Naive thymus-derived CD4-positive, alpha-beta T cell (primary cell): Measurements from ENCODE around the gene SYT8. TPM values are rescaled to one million over a fixed set of nuclear protein-coding genes. Genes with fewer than 3 reads are reported as not detected.
"Not testable (repeated sequence)": the region's sequence is repeated elsewhere in the genome, so short reads cannot be mapped to it uniquely, and the experiment has no call there.

Experiments used
- ATAC-seq: fragments of 150-1000 bp; cut with Tn5 transposase; 2 replicates; pipeline ENCODE4 v1.10.0; 2021; ENCODE audit warnings: mild to moderate bottlenecking, moderate library complexity
- CTCF ChIA-PET: fragments of 350-600 bp; sonication (Branson Sonifier 250); formaldehyde crosslinking; loops from one replicate; lab custom pipeline; 2021; ENCODE audit warnings: antibody characterized with exemption; lab: Charles Lee
- POLR2A ChIA-PET: fragments of 350-600 bp; sonication (Branson Sonifier 250); formaldehyde crosslinking; loops from one replicate; lab custom pipeline; 2021; ENCODE audit warnings: antibody characterized with exemption, inconsistent platforms; lab: Charles Lee
- DNase-seq, 9 donors: peaks; one replicate each; pipeline versions ENCODE4 v3.0.0 to v3.0.0-alpha.2; 2020 to 2022; ENCODE audit warnings: mixed read lengths in 1 of 9
- H3K27ac ChIP-seq: one replicate; pipeline ENCODE4 v1.7.0; 2013; ENCODE audit warnings: mild to moderate bottlenecking, low read depth, low read length, moderate library complexity
- H3K27me3 ChIP-seq, 2 donors: one replicate each; pipeline ENCODE4 v1.7.0; 2013; ENCODE audit warnings: low read length in 2 of 2, mild to moderate bottlenecking in 2 of 2, moderate library complexity in 2 of 2; ENCODE audit not compliant: control insufficient read depth in 2 of 2, insufficient read depth in 2 of 2
- H3K36me3 ChIP-seq, 3 experiments: 1 replicate in 2 of 3; 2 replicates in 1 of 3; pipeline ENCODE4 v1.7.0; 2013; ENCODE audit warnings: low read length in 3 of 3, mild to moderate bottlenecking in 3 of 3, moderate library complexity in 1 of 3; ENCODE audit not compliant: insufficient read depth in 3 of 3, control insufficient read depth in 2 of 3
- H3K4me1 ChIP-seq, 2 donors: one replicate each; pipeline ENCODE4 v1.7.0; 2013; ENCODE audit warnings: low read length in 2 of 2, mild to moderate bottlenecking in 2 of 2, moderate library complexity in 1 of 2; ENCODE audit not compliant: control insufficient read depth in 2 of 2, insufficient read depth in 2 of 2
- H3K4me3 ChIP-seq: 2 replicates; pipeline ENCODE4 v1.7.0; 2013; ENCODE audit warnings: mild to moderate bottlenecking, low read length
- H3K9me3 ChIP-seq, 3 experiments: 1 replicate in 2 of 3; 2 replicates in 1 of 3; pipeline ENCODE4 v1.7.0; 2013; ENCODE audit warnings: low read length in 3 of 3; ENCODE audit not compliant: control insufficient read depth in 2 of 3
- H3K27ac Mint-ChIP-seq, 9 donors: one replicate each; pipeline ENCODE4 v1.8.0; 2020 to 2022; ENCODE audit warnings: mixed read lengths in 9 of 9, mild to moderate bottlenecking in 8 of 9, moderate library complexity in 5 of 9, inconsistent platforms in 2 of 9
- H3K27me3 Mint-ChIP-seq, 5 donors: one replicate each; pipeline ENCODE4 v1.8.0; 2021 to 2022; ENCODE audit warnings: mixed read lengths in 5 of 5, mild to moderate bottlenecking in 1 of 5
- H3K36me3 Mint-ChIP-seq, 5 donors: one replicate each; pipeline ENCODE4 v1.8.0; 2020 to 2022; ENCODE audit warnings: mixed read lengths in 5 of 5, mild to moderate bottlenecking in 3 of 5, inconsistent platforms in 1 of 5
- H3K4me1 Mint-ChIP-seq, 7 donors: one replicate each; pipeline ENCODE4 v1.8.0; 2020 to 2022; ENCODE audit warnings: mixed read lengths in 7 of 7, mild to moderate bottlenecking in 3 of 7, inconsistent platforms in 1 of 7
- H3K4me3 Mint-ChIP-seq, 10 donors: one replicate each; pipeline ENCODE4 v1.8.0; 2020 to 2022; ENCODE audit warnings: mild to moderate bottlenecking in 10 of 10, mixed read lengths in 10 of 10, moderate library complexity in 6 of 10, inconsistent platforms in 2 of 10
- H3K9me3 Mint-ChIP-seq, 11 donors: one replicate each; pipeline ENCODE4 v1.8.0; 2020 to 2022; ENCODE audit warnings: mixed read lengths in 11 of 11, mild to moderate bottlenecking in 4 of 11, inconsistent platforms in 1 of 11, moderate library complexity in 1 of 11
- intact Hi-C, 2 donors: fragments of 100-400 bp; cut with micrococcal nuclease; formaldehyde crosslinking; loops; one replicate each; pipeline ENCODE4 v1.15.1; 2023
- polyA plus RNA-seq, 2 donors: library from polyadenylated mRNA; unstranded; fragments of 300-500 nt; fragmentation: Illumina TruSeq; gene quantifications; one replicate each; pipeline ENCODE4 v1.2.3, GENCODE V29; 2021
- total RNA-seq, 6 experiments: library from RNA in 5 of 6; stranded (reverse) in 5 of 6; gene quantifications; 1 replicate in 5 of 6; 2 replicates in 1 of 6; pipeline ENCODE4 v1.2.3 and lab custom pipeline; 2021 to 2026

The SYT8 gene
- total and polyA plus RNA-seq, 7 experiments from 2014 or later: not detected

DNA sequence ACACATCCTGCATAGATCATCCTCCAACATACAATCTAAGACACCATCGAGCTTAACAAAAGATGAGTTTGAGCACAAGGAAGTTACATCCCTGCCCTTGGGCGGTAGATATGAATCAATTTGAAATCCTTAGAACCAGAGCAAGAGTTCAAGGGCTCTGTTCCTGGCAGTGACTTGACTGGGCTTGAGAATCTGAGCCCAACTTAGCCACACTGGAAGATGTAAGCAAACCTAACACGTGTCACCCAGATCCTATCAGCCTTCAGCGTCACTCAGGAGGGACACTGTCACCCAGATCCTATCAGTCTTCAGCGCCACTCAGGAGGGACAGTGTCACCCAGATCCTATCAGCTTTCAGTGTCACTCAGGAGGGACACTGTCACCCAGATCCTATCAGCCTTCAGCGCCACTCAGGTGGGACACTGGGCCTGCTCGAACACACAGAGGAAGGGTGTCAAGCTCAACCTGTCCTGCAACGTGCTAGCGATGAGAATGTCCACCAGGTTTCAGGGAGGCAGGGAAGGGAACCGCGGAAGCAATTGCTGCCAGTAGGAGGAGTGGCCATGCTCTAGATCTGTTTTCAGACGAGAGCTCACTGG, 38.3 kb upstream of the SYT8 start:
- no peaks in the 10 kb centered on the region for H3K9me3 ChIP-seq
- peaks cover 0 to 32% (median 14%) of the 10 kb centered on the region in 5 donors for H3K27me3 Mint-ChIP-seq
- no peaks in the 10 kb centered on the region for H3K4me1 ChIP-seq
- ATAC-seq: no peak
- ChIA-PET POLR2A (no interaction called here), CTCF (no interaction called here)
- H3K4me1 Mint-ChIP-seq: peaks cover 0 to 11% (median 5%) of the 10 kb centered on the region in 7 donors
- peaks cover 0 to 22% (median 5%) of the 10 kb centered on the region in 11 donors for H3K9me3 Mint-ChIP-seq
- H3K27ac Mint-ChIP-seq: no peak overlapping the region
- H3K4me3 Mint-ChIP-seq: no peak overlapping the region
- no peak overlapping the region for H3K27ac ChIP-seq
- no peaks in the 10 kb centered on the region for H3K27me3 ChIP-seq
- intact Hi-C loops: no loop called here
- no peak overlapping the region for H3K4me3 ChIP-seq
- H3K36me3 ChIP-seq: no peaks in the 10 kb centered on the region
- peaks cover 0 to 3% (median 0%) of the 10 kb centered on the region in 5 donors for H3K36me3 Mint-ChIP-seq
- no peak for DNase-seq

DNA sequence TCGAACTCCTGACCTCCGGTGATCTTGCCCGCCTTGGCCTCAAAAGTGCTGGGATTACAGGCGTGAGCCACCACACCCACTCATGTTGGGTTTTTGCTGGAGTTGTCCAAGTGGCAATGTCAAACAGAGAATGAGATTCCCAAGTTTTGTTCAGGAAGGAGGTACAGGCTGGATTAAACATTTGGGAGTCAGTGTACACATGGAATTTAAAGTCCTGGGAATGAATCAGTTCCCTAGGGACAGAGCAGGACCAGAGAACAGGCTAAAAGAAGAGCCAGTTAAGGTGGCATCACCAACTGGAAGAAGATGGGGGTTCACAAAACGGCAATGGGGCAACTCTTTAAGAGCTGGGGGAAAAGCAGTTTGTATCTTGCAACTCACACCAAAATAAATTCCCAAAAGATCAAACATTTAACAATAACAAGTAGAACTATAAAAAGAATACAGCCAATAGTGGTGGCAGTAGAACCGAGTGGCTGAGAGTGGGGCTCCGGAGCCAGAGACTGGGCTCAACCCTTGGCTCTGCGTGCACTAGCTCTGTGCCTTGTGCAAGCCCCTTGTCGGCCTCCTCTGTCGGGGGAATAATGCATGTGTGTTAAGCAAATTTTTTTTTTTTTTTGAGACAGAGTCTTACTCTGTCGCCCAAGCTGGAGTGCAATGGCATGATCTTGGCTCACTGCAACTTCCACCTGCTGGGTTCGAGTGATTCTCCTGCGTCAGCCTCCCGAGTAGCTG, 37.2 kb upstream of the SYT8 start:
- H3K9me3 ChIP-seq: no peaks in the 10 kb centered on the region
- Mint-ChIP-seq H3K27me3 (peaks cover 0 to 23% (median 14%) of the 10 kb centered on the region in 5 donors), H3K27ac (no peak overlapping the region), H3K4me3 (no peak overlapping the region), H3K36me3 (peaks cover 0 to under 1% (median 0%) of the 10 kb centered on the region in 5 donors), H3K9me3 (peaks cover 0 to 19% (median 3%) of the 10 kb centered on the region in 11 donors), H3K4me1 (peaks cover 0 to 7% (median 3%) of the 10 kb centered on the region in 7 donors)
- ChIA-PET CTCF (interaction anchor here (0.8 kb wide), 1 partner anchor 17 kb away, joined by 4 read pairs; no protein-coding TSS in a partner anchor), POLR2A (no interaction called here)
- intact Hi-C loops: no loop called here
- H3K27ac ChIP-seq: no peak overlapping the region
- ATAC-seq (no peak), DNase-seq (no peak)
- H3K4me3 ChIP-seq: no peak overlapping the region
- H3K27me3 ChIP-seq: no peaks in the 10 kb centered on the region
- H3K4me1 ChIP-seq: no peaks in the 10 kb centered on the region
- H3K36me3 ChIP-seq: no peaks in the 10 kb centered on the region

DNA sequence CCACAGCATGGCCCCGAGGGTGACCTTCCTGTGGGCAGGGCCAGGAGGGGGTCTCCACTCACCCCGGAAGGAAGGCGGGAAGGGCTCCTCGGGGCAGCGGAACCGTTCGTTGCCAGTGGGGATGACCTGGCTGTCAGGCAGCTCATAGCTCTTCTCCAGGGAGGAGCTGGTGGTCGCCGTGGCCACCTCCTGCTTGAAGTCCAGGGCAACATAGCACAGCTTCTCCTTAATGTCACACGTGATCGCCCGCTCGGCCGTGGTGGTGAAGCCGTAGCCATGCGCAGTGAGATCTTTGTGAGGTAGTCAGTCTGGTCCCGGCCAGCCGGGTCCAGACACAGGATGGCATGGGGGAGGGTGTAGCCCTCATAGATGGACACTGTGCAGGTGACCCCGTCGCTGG, 31.5 kb upstream of the SYT8 start:
- no peaks in the 10 kb centered on the region for H3K9me3 Mint-ChIP-seq
- no peak overlapping the region for H3K4me3 Mint-ChIP-seq
- peaks cover 0 to 25% (median 7%) of the 10 kb centered on the region in 5 donors for H3K27me3 Mint-ChIP-seq
- H3K36me3 Mint-ChIP-seq: no peaks in the 10 kb centered on the region
- H3K4me1 Mint-ChIP-seq: no peaks in the 10 kb centered on the region
- H3K36me3 ChIP-seq: no peaks in the 10 kb centered on the region
- ChIA-PET POLR2A (no interaction called here), CTCF (interaction anchor here (1.3 kb wide), 1 partner anchor 30 kb away, joined by 3 read pairs; no protein-coding TSS in a partner anchor)
- no peaks in the 10 kb centered on the region for H3K27me3 ChIP-seq
- no peak overlapping the region for H3K4me3 ChIP-seq
- H3K4me1 ChIP-seq: no peaks in the 10 kb centered on the region
- intact Hi-C loops: no loop called here
- H3K27ac ChIP-seq: no peak overlapping the region
- no peak for ATAC-seq
- H3K9me3 ChIP-seq: no peaks in the 10 kb centered on the region
- DNase-seq: no peak
- H3K27ac Mint-ChIP-seq: no peak overlapping the region

DNA sequence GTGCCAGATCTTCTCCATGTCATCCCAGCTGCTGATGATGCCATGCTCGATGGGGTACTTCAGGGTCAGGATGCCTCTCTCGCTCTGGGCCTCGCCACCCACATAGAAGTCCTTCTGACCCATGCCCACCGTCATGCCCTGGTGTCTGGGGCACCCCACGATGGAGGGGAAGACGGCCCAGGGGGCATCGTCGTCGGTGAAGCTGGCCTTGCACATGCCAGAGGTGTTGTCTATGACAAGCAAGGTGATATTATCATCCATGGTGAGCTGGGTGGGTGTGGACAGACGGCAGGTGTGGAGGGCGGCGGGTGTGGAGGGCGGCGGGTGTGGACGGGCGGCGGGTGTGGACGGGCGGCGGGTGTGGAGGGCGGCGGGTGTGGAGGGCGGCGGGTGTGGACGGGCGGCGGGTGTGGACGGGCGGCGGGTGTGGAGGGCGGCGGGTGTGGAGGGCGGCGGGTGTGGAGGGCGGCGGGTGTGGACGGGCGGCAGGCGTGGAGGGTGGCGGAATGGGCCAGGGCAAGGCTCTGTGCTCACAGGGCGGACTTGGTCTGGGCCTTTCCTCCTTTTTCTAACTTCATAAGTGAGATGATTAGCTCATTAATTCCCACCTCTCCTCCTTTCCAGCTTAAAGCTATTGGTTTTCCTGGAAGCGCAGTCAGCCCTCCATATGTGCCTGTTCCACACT, 30.8 kb upstream of the SYT8 start:
- H3K27ac ChIP-seq, H3K4me3 Mint-ChIP-seq, DNase-seq, H3K4me1 ChIP-seq, H3K36me3 ChIP-seq, intact Hi-C loops, H3K4me1 Mint-ChIP-seq, H3K36me3 Mint-ChIP-seq, CTCF ChIA-PET, H3K27me3 ChIP-seq, H3K9me3 Mint-ChIP-seq, ATAC-seq, H3K4me3 ChIP-seq, H3K27ac Mint-ChIP-seq, H3K9me3 ChIP-seq: not testable (repeated sequence)
- H3K27me3 Mint-ChIP-seq: peaks cover 0 to 21% (median 7%) of the 10 kb centered on the region in 5 donors
- POLR2A ChIA-PET: interaction anchor here (1.3 kb wide), 1 partner anchor 103 kb away, joined by 3 read pairs; no protein-coding TSS in a partner anchor

DNA sequence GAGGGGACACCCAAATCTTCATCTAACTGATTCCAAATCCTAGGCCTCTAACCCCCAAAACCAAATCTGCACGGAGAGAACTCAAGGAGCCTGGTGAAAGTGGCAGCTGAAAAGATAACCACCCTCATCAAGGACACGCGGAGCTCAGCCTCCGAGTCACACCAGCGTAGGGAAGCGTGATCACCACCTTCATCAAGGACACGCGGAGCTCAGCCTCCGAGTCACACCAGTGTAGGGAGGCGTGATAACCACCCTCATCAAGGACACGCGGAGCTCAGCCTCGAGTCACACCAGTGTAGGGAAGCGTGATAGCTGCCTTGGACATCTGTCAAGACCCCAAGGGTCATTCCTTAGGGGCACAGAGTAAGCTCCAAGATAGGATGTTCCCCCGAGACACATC, 29.3 kb upstream of the SYT8 start:
- Mint-ChIP-seq H3K27me3 (peaks cover 0 to 21% (median 10%) of the 10 kb centered on the region in 5 donors), H3K9me3 (no peaks in the 10 kb centered on the region), H3K36me3 (no peaks in the 10 kb centered on the region), H3K4me3 (no peak overlapping the region), H3K27ac (no peak overlapping the region), H3K4me1 (no peaks in the 10 kb centered on the region)
- no peak overlapping the region for H3K4me3 ChIP-seq
- DNase-seq: no peak
- POLR2A ChIA-PET: interaction anchor here (0.7 to 1.3 kb wide), 2 partner anchors 22 to 105 kb away, joined by 3 to 4 read pairs; no protein-coding TSS in a partner anchor
- no peaks in the 10 kb centered on the region for H3K27me3 ChIP-seq
- no peak for ATAC-seq
- H3K4me1 ChIP-seq: no peaks in the 10 kb centered on the region
- no peaks in the 10 kb centered on the region for H3K9me3 ChIP-seq
- intact Hi-C loops: no loop called here
- CTCF ChIA-PET: interaction anchor here (0.6 to 1.1 kb wide), 4 partner anchors 30 to 112 kb away, joined by 3 to 6 read pairs (median 3); no protein-coding TSS in a partner anchor
- no peak overlapping the region for H3K27ac ChIP-seq
- H3K36me3 ChIP-seq: no peaks in the 10 kb centered on the region

DNA sequence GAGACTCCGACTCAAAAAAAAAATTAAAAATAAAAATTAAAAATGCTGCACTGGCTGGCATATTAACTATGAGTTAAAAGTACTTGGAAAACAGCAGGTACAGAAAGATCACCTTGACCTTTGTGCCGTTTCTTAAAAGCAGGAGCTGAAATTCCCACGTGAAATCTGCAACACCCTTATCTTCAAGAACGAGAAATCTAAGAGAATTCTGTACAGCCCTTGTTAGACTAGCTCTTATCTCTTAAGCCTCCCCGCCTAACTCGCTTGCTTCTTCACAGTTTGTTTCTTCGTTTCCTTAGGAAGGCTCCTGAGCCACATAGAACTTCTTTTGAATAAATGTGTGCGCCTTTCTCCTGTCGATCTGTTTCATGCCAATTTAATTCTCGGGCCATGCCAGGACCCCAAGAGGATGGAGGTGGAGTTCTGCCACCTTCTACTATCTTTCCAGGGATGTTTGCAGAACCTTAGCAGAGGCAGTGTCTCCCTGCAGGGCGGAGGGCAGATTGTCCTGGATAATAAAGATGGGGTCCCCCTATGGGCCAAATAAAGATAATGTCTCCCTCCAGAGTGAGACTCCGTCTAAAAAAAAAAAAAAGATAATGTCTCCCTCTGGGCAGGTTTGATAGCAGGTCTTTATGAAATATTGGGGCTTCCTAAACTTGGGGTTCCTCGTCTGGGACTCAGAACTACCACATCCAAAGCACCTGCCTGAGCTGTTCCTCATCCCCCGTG, 27.4 kb upstream of the SYT8 start:
- Histone ChIP-seq H3K27ac (no peak overlapping the region), H3K4me1 (no peaks in the 10 kb centered on the region), H3K27me3 (no peaks in the 10 kb centered on the region), H3K36me3 (no peaks in the 10 kb centered on the region), H3K9me3 (no peaks in the 10 kb centered on the region), H3K4me3 (no peak overlapping the region)
- ChIA-PET CTCF (interaction anchor here (0.6 kb wide), 1 partner anchor 134 kb away, joined by 4 read pairs; no protein-coding TSS in a partner anchor), POLR2A (no interaction called here)
- intact Hi-C loops: no loop called here
- H3K27me3 Mint-ChIP-seq: peaks cover 3 to 24% (median 10%) of the 10 kb centered on the region in 5 donors
- H3K9me3 Mint-ChIP-seq: no peaks in the 10 kb centered on the region
- H3K36me3 Mint-ChIP-seq: no peaks in the 10 kb centered on the region
- ATAC-seq (no peak), DNase-seq (peak in 1 of 9 donors; percentile 7)
- no peak overlapping the region for H3K4me3 Mint-ChIP-seq
- no peaks in the 10 kb centered on the region for H3K4me1 Mint-ChIP-seq
- H3K27ac Mint-ChIP-seq: no peak overlapping the region
